Measurements from ENCODE around the gene KCTD2. TPM values are rescaled to one million over a fixed set of nuclear protein-coding genes. Genes with fewer than 3 reads are reported as not detected.
A peak's percentile ranks its signal among the peaks of the same experiment; 100 is the strongest.

The KCTD2 gene
- total and polyA plus RNA-seq, 2 of the 13 experiments (the other 11 are each of a cell fraction or from before 2014, with no cell fraction given) = 28.3 to 32.6 TPM

GRCh38 chr17:75012346-75013091, 34.5 kb upstream of the KCTD2 start, which contains the start of gene MRPL58 (continued):
- TF ChIP-seq NR1H2 (CRISPR knock-in tag; IDR thresholded peaks at IDR 0.05; ENCODE audit: borderline replicate concordance, low read depth) (peak; percentile 73; the same call in 1 of the 2 replicates), RARG (CRISPR knock-in tag; IDR thresholded peaks at IDR 0.05; ENCODE audit: low read depth) (peak; percentile 98; the same call in 1 of the 2 replicates), FOXA1 (IDR thresholded peaks at IDR 0.05) (no peak), FOXA1 (CRISPR knock-in tag; IDR thresholded peaks at IDR 0.05) (peak; percentile 54; the same call in 1 of the 2 replicates), ZBTB25 (CRISPR knock-in tag; IDR thresholded peaks at IDR 0.05) (peak; percentile 96), RXRA (CRISPR knock-in tag; IDR thresholded peaks at IDR 0.05) (peak; percentile 92), ZBTB42 (CRISPR knock-in tag; IDR thresholded peaks at IDR 0.05) (peak; percentile 89; the same call in 1 of the 2 replicates), ZNF30 (CRISPR knock-in tag; IDR thresholded peaks at IDR 0.05) (0 out of 2 replicates have a peak, but pooled peaks have one; percentile 77), MED8 (CRISPR knock-in tag; IDR thresholded peaks at IDR 0.05; ENCODE audit: insufficient replicate concordance) (peak; percentile 99), HMG20A (CRISPR knock-in tag; IDR thresholded peaks at IDR 0.05; ENCODE audit: borderline replicate concordance) (0 out of 2 replicates have a peak, but pooled peaks have one; percentile 42), ZNF609 (CRISPR knock-in tag; IDR thresholded peaks at IDR 0.05; ENCODE audit: borderline replicate concordance) (peak; percentile 85), ZSCAN5A (CRISPR knock-in tag; IDR thresholded peaks at IDR 0.05; ENCODE audit: borderline replicate concordance) (peak; percentile 94), ZKSCAN5 (CRISPR knock-in tag; IDR thresholded peaks at IDR 0.05) (0 out of 2 replicates have a peak, but pooled peaks have one; percentile 9), ATF5 (CRISPR knock-in tag; IDR thresholded peaks at IDR 0.05; ENCODE audit: low read depth) (0 out of 2 replicates have a peak, but pooled peaks have one; percentile 63), ZNF776 (CRISPR knock-in tag; IDR thresholded peaks at IDR 0.05) (peak; percentile 98), SNAPC5 (CRISPR knock-in tag; IDR thresholded peaks at IDR 0.05; ENCODE audit: borderline replicate concordance) (no peak), SIN3A (IDR thresholded peaks at IDR 0.05; ENCODE audit: borderline replicate concordance, low read depth, low read length) (0 out of 2 replicates have a peak, but pooled peaks have one; percentile 72)
- TF ChIP-seq, protein P1, sequence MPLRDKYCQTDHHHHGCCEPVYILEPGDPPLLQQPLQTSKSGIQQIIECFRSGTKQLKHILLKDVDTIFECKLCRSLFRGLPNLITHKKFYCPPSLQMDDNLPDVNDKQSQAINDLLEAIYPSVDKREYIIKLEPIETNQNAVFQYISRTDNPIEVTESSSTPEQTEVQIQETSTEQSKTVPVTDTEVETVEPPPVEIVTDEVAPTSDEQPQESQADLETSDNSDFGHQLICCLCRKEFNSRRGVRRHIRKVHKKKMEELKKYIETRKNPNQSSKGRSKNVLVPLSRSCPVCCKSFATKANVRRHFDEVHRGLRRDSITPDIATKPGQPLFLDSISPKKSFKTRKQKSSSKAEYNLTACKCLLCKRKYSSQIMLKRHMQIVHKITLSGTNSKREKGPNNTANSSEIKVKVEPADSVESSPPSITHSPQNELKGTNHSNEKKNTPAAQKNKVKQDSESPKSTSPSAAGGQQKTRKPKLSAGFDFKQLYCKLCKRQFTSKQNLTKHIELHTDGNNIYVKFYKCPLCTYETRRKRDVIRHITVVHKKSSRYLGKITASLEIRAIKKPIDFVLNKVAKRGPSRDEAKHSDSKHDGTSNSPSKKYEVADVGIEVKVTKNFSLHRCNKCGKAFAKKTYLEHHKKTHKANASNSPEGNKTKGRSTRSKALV (CRISPR knock-in tag; IDR thresholded peaks at IDR 0.05) = no peak; the same call in none of the 2 replicates

All from HepG2 (cell line).